OCI-LY1 (cell line): ENCODE results near the gene LCN15.
A peak's percentile ranks its signal among the peaks of the same experiment; 100 is the strongest.

Experiments used
- H2AFZ ChIP-seq: fragments of 200-600 bp; sonication (generic), shearing (Covaris generic); 2 replicates; pipeline ENCODE4 v1.6.0; 2014; ENCODE audit warnings: antibody characterized with exemption, mild to moderate bottlenecking, low read length
- H3F3A ChIP-seq: fragments of 200-600 bp; sonication (generic), shearing (Covaris generic); 2 replicates; pipeline ENCODE4 v1.6.0; 2014; ENCODE audit warnings: mild to moderate bottlenecking, antibody characterized with exemption, low read length, moderate library complexity; ENCODE audit not compliant: insufficient read depth
- H3K27ac ChIP-seq: fragments of 200-600 bp; sonication (generic); 2 replicates; pipeline ENCODE4 v1.5.1; 2014; ENCODE audit warnings: low read length, mixed run types, mild to moderate bottlenecking, low read depth; ENCODE audit not compliant: poor library complexity, severe bottlenecking
- H3K27me3 ChIP-seq: fragments of 200-600 bp; sonication (generic); 2 replicates; pipeline ENCODE4 v1.6.0; 2014; ENCODE audit warnings: antibody characterized with exemption, mild to moderate bottlenecking, low read length, moderate library complexity; ENCODE audit not compliant: insufficient read depth
- H3K36me3 ChIP-seq: fragments of 200-600 bp; sonication (generic); 2 replicates; pipeline ENCODE4 v1.6.1; 2014; ENCODE audit warnings: mild to moderate bottlenecking, antibody characterized with exemption, low read length, moderate library complexity, mixed read lengths; ENCODE audit not compliant: insufficient read depth
- H3K4me1 ChIP-seq: fragments of 200-600 bp; sonication (generic); 2 replicates; pipeline ENCODE4 v1.5.1; 2014; ENCODE audit warnings: mild to moderate bottlenecking, low read length, moderate library complexity; ENCODE audit not compliant: insufficient read depth, severe bottlenecking
- H3K4me2 ChIP-seq: fragments of 200-600 bp; sonication (generic), shearing (Covaris generic); 2 replicates; pipeline ENCODE4 v1.6.1; 2014; ENCODE audit warnings: low read length
- H3K4me3 ChIP-seq: fragments of 200-600 bp; sonication (generic); 2 replicates; pipeline ENCODE4 v1.5.1; 2014; ENCODE audit warnings: low read length, low read depth, mild to moderate bottlenecking, mixed read lengths; ENCODE audit not compliant: poor library complexity, severe bottlenecking
- H3K79me2 ChIP-seq: fragments of 200-600 bp; shearing (Covaris generic); 2 replicates; pipeline ENCODE4 v1.6.1; 2016; ENCODE audit warnings: mixed run types, low read length, mixed read lengths; ENCODE audit not compliant: insufficient read depth
- H3K9ac ChIP-seq: fragments of 200-600 bp; sonication (generic), shearing (Covaris generic); 2 replicates; pipeline ENCODE4 v1.6.1; 2014; ENCODE audit warnings: mild to moderate bottlenecking, low read length, mixed read lengths
- H3K9me2 ChIP-seq: fragments of 200-600 bp; sonication (generic), shearing (Covaris generic); 2 replicates; pipeline ENCODE4 v1.6.1; 2014; ENCODE audit warnings: low read depth, mild to moderate bottlenecking, low read length, mixed read lengths
- H3K9me3 ChIP-seq: fragments of 200-600 bp; shearing (Covaris generic); 2 replicates; pipeline ENCODE4 v1.6.1; 2014; ENCODE audit warnings: low read length, mixed read lengths
- H4K20me1 ChIP-seq: fragments of 200-600 bp; sonication (generic), shearing (Covaris generic); 2 replicates; pipeline ENCODE4 v1.6.0; 2016; ENCODE audit warnings: mild to moderate bottlenecking, low read length; ENCODE audit not compliant: insufficient read depth
- EZH2 ChIP-seq: fragments of 200-600 bp; sonication (generic), shearing (Covaris generic); IDR thresholded peaks from 2 replicates; pipeline ENCODE4 v1.8.0; 2017; ENCODE audit warnings: borderline replicate concordance, mixed run types, mild to moderate bottlenecking, antibody characterized with exemption, low read length, moderate library complexity, mixed read lengths
- TF ChIP-seq, protein P1 (sequence below): fragments of 200-600 bp; sonication (generic), shearing (Covaris generic); IDR thresholded peaks from 2 replicates; pipeline ENCODE4 v1.5.1; 2017; ENCODE audit warnings: mild to moderate bottlenecking, antibody characterized with exemption, low read length, moderate library complexity, mixed read lengths

Gene LCN15

DNA sequence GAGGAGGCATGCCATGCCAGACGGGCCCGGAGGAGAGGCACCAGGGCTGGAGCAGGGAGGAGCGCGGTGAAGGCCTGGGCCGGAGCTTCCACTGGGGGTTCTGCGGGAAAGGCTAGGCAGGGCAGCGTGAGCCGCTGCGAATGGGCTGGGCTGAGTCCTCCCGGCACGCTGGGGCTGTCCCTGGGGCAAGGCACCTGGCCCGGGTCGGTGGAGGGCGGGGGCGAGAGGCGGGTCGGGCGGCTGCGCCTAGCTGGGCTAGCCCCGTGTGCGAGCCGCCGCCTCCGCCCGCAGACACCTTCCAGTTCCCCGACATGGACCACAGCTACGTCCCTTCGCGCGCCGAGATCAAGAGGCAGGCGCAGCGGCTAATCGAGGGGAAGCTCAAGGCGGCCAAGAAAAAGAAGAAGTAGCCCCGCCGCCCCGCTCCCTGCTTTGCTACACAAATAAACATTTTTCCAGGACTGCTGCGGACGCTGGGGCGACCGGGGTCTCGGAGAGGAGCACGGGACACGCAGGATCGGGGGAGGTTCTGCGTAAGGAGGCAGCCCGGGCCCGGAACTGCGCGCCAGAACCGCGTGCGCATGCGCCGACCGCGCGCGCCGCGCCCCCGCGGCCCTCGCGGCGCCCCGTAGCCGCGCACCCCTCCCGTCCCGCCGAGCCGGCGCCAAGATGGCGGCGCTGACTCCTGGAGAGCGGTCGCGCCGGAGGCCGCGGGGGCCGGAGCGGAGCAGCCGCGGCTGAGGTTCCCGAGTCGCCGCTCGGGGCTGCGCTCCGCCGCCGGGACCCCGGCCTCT lies 43.2 kb upstream of the LCN15 start, which contains the start of gene RABL6:
Gene RABL6 (plus strand): TSS at position 668 of the 794 bp plus-strand sequence. CDS start 249 bp downstream, outside the sequence.
- H3F3A ChIP-seq: no peaks in the 10 kb centered on the region
- H3K4me1 ChIP-seq: peaks cover 31% of the 10 kb centered on the region
- H2AFZ ChIP-seq: no peak within 1 kb of the TSS

DNA sequence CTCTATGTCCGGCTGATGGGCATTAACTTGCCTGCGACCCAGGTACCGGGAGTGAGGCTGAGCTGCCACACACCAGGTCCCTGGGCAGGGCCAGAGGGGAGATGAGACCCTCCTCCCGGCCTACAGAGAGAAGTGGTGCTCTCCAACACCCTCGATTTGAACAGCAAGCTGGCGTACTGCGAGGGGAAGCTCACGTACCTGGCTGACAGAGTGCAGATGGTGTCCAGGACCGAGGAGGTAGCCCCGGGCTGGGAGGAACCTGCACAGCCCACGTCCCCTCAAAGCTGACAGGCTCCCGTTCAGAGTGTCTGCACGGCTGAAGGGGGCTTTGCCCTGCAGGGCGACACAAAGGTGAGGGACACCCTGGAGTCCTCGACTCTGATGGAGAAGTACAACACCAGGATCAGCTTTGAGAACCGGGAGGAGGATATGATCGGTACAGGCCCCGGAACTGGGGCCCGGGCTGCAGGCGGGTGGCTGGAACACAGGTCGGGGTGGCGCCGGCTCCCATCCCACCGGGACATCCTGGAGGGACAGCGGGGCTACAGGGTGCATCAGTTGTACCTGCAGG lies 42.4 kb upstream of the LCN15 start:
- peak overlapping the region; percentile 92 for H3K4me2 ChIP-seq
- H3K79me2 ChIP-seq: peaks cover 26% of the 10 kb centered on the region
- peaks cover 36% of the 10 kb centered on the region for H3K36me3 ChIP-seq
- no peaks in the 10 kb centered on the region for H3K9me2 ChIP-seq
- peak overlapping the region; percentile 81 for H3K9ac ChIP-seq
- no peaks in the 10 kb centered on the region for H3F3A ChIP-seq
- H4K20me1 ChIP-seq: no peaks in the 10 kb centered on the region
- H2AFZ ChIP-seq: no peak overlapping the region
- no peaks in the 10 kb centered on the region for H3K27me3 ChIP-seq
- H3K4me3 ChIP-seq: peak overlapping the region; percentile 97
- H3K27ac ChIP-seq: peak overlapping the region; percentile 45
- H3K4me1 ChIP-seq: peaks cover 32% of the 10 kb centered on the region
- H3K9me3 ChIP-seq: no peaks in the 10 kb centered on the region
- no peak for TF ChIP-seq EZH2
- TF ChIP-seq, protein P1, sequence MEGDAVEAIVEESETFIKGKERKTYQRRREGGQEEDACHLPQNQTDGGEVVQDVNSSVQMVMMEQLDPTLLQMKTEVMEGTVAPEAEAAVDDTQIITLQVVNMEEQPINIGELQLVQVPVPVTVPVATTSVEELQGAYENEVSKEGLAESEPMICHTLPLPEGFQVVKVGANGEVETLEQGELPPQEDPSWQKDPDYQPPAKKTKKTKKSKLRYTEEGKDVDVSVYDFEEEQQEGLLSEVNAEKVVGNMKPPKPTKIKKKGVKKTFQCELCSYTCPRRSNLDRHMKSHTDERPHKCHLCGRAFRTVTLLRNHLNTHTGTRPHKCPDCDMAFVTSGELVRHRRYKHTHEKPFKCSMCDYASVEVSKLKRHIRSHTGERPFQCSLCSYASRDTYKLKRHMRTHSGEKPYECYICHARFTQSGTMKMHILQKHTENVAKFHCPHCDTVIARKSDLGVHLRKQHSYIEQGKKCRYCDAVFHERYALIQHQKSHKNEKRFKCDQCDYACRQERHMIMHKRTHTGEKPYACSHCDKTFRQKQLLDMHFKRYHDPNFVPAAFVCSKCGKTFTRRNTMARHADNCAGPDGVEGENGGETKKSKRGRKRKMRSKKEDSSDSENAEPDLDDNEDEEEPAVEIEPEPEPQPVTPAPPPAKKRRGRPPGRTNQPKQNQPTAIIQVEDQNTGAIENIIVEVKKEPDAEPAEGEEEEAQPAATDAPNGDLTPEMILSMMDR: no peak

More for the DNA sequence above, 43.2 kb upstream of the LCN15 start, which contains the start of gene RABL6:
- no peaks in the 10 kb centered on the region for H3K27me3 ChIP-seq
- peaks cover 27% of the 10 kb centered on the region for H3K79me2 ChIP-seq
- peak within 1 kb of the TSS; percentile 96 for H3K4me2 ChIP-seq
- H3K36me3 ChIP-seq: peaks cover 38% of the 10 kb centered on the region
- TF ChIP-seq, protein P1: no peak
- no peak for TF ChIP-seq EZH2
- peak within 1 kb of the TSS; percentile 97 for H3K4me3 ChIP-seq
- H3K27ac ChIP-seq: peak within 1 kb of the TSS; percentile 52
- peak within 1 kb of the TSS; percentile 98 for H3K9ac ChIP-seq
- no peaks in the 10 kb centered on the region for H3K9me2 ChIP-seq
- H4K20me1 ChIP-seq: no peaks in the 10 kb centered on the region
- no peaks in the 10 kb centered on the region for H3K9me3 ChIP-seq

DNA sequence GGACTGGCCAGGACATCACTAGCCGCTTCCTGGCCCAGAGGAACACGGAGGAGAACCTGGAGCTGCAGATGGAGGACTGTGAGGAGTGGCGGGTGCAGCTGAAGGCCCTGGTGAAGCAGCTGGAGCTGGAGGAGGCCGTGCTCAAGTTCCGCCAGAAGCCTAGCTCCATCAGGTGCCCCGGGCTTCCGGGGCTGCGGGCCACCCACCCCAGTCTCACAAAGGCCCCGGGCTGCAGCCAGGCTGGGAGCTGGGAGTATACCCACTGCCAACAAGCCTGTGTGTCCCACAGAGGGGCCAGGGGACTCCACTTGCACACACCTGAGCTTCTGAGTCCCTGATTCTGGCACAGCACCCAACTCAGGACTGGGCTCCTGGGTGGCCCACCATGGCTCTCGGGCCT lies 41.7 kb upstream of the LCN15 start:
- H2AFZ ChIP-seq: no peak overlapping the region
- H3K4me1 ChIP-seq: peaks cover 38% of the 10 kb centered on the region
- peak overlapping the region; percentile 97 for H3K4me3 ChIP-seq
- no peaks in the 10 kb centered on the region for H3F3A ChIP-seq
- no peaks in the 10 kb centered on the region for H3K9me2 ChIP-seq
- H3K9ac ChIP-seq: no peak overlapping the region; the same call in 1 of the 2 replicates
- no peaks in the 10 kb centered on the region for H3K9me3 ChIP-seq
- peaks cover 35% of the 10 kb centered on the region for H3K36me3 ChIP-seq
- H3K27ac ChIP-seq: peak overlapping the region; percentile 45
- peaks cover 23% of the 10 kb centered on the region for H3K79me2 ChIP-seq
- TF ChIP-seq, protein P1: no peak
- no peak for TF ChIP-seq EZH2
- no peaks in the 10 kb centered on the region for H4K20me1 ChIP-seq
- no peaks in the 10 kb centered on the region for H3K27me3 ChIP-seq
- H3K4me2 ChIP-seq: peak overlapping the region; percentile 92; the same call in 1 of the 2 replicates
